Measurements from ENCODE around the gene SDC3.

SDC3 gene

GRCh38 chr1:30911059-30911954, 2.7 kb upstream of the SDC3 start:
- DNase-seq (ENCODE audit: low spot score): peak; percentile 81
- peak; percentile 73 for TF ChIP-seq CTCF (IDR thresholded peaks at IDR 0.05; ENCODE audit: borderline replicate concordance, control extremely low read depth, extremely low read depth, insufficient read depth, missing control alignments)
- in situ Hi-C loops (cut with MboI; ENCODE audit: low sequenced_read_pairs, unreplicated experiment): loop anchor here (5.0 to 10.0 kb wide), 2 partner anchors 109 to 187 kb away; partner anchors contain the start of gene MATN1

- in situ Hi-C loops (cut with MboI; ENCODE audit: low sequenced_read_pairs, unreplicated experiment): loop anchor here (5.0 to 10.0 kb wide), 2 partner anchors 107 to 185 kb away; partner anchors contain the start of gene MATN1
- no peak for DNase-seq (ENCODE audit: low spot score)
Measured at GRCh38 chr1:30909365-30910068, 959 bp upstream of the SDC3 start.

GRCh38 chr1:30908316-30908695, 252 bp downstream of the SDC3 start:
- no peak for DNase-seq (ENCODE audit: low spot score)
- in situ Hi-C loops (cut with MboI; ENCODE audit: low sequenced_read_pairs, unreplicated experiment): no loop called here
- no peak for TF ChIP-seq CTCF (IDR thresholded peaks at IDR 0.05; ENCODE audit: borderline replicate concordance, control extremely low read depth, extremely low read depth, insufficient read depth, missing control alignments)

More at GRCh38 chr1:30909365-30910068, 959 bp upstream of the SDC3 start:
- no peak for TF ChIP-seq CTCF (IDR thresholded peaks at IDR 0.05; ENCODE audit: borderline replicate concordance, control extremely low read depth, extremely low read depth, insufficient read depth, missing control alignments)

- in situ Hi-C loops (cut with MboI; ENCODE audit: low sequenced_read_pairs, unreplicated experiment): no loop called here
- TF ChIP-seq CTCF (IDR thresholded peaks at IDR 0.05; ENCODE audit: borderline replicate concordance, control extremely low read depth, extremely low read depth, insufficient read depth, missing control alignments): no peak
- DNase-seq (ENCODE audit: low spot score): no peak
Measured at GRCh38 chr1:30907481-30908315, 860 bp downstream of the SDC3 start.

- TF ChIP-seq CTCF (IDR thresholded peaks at IDR 0.05; ENCODE audit: borderline replicate concordance, control extremely low read depth, extremely low read depth, insufficient read depth, missing control alignments): no peak
- in situ Hi-C loops (cut with MboI; ENCODE audit: low sequenced_read_pairs, unreplicated experiment): no loop called here
- no peak for DNase-seq (ENCODE audit: low spot score)
Measured at GRCh38 chr1:30906631-30907441, 1.7 kb downstream of the SDC3 start.
